HCT116 (cell line): ENCODE measurements around the gene CA6.

Experiments
- EZH2 ChIP-seq: fragments of 200-600 bp; sonication (generic); IDR thresholded peaks from 2 replicates; pipeline ENCODE4 v1.6.1; 2017; ENCODE audit warnings: antibody characterized with exemption, mixed run types
- SIN3A ChIP-seq: IDR thresholded peaks from 2 replicates; pipeline ENCODE4 v1.6.1; 2012; ENCODE audit warnings: low read depth
- TCF7L2 ChIP-seq: IDR thresholded peaks from 2 replicates; pipeline ENCODE4 v1.7.0; 2011; ENCODE audit warnings: borderline replicate concordance, inconsistent platforms; ENCODE audit not compliant: insufficient read depth, insufficient read length; ENCODE audit errors: extremely low read depth
- ZNF274 ChIP-seq: fragments of 200-500 bp; sonication (Bioruptor generic); IDR thresholded peaks from 2 replicates; pipeline ENCODE4 v1.6.1; 2014; ENCODE audit warnings: mild to moderate bottlenecking, low read depth, low read length, inconsistent platforms
- TF ChIP-seq, protein P1 (sequence below), 3 experiments: fragments of 200-600 bp in 1 of 3; sonication (generic) in 1 of 3; IDR thresholded peaks in 2 of 3; conservative IDR thresholded peaks in 1 of 3; 2 replicates each; pipeline ENCODE4 v1.5.1; 2012 to 2017; ENCODE audit warnings: low read depth in 2 of 3, low read length in 2 of 3, antibody characterized with exemption in 1 of 3, borderline replicate concordance in 1 of 3, control low read depth in 1 of 3, mild to moderate bottlenecking in 1 of 3, mixed read lengths in 1 of 3, mixed run types in 1 of 3, moderate library complexity in 1 of 3; ENCODE audit not compliant: insufficient read depth in 1 of 3

DNA sequence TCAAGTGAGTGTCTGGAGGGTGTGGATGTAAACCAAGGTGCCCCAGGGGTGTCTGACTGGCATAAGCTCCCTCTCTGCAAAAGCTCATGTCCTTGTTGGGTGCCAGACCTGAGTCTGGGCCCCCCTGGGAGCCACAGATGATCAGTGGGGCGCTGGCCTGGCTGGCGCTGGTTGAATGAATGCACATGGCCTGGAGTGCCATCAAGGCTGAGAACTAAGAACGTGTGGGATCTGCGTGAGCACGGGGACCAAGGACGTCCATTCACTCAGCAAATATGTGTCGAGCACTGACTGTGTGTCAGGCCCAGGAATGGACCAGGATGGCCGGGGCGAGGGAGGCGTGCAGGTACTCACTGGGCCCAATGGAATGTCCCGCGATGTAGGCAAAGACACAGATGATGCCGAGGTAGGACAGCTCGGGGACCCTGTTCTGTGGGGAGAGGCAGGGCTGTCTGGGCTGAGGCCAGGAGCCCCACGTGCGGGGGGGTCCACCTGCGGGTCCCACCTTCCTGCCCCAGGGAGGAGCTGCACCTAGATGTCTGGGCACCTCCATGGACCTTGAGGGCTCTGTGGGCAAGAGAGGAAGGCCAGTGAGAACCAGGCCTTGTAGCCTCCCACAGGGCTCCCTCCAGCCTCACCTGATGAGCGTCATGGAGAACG, 61.4 kb downstream of the CA6 start:
- TF ChIP-seq, protein P1, sequence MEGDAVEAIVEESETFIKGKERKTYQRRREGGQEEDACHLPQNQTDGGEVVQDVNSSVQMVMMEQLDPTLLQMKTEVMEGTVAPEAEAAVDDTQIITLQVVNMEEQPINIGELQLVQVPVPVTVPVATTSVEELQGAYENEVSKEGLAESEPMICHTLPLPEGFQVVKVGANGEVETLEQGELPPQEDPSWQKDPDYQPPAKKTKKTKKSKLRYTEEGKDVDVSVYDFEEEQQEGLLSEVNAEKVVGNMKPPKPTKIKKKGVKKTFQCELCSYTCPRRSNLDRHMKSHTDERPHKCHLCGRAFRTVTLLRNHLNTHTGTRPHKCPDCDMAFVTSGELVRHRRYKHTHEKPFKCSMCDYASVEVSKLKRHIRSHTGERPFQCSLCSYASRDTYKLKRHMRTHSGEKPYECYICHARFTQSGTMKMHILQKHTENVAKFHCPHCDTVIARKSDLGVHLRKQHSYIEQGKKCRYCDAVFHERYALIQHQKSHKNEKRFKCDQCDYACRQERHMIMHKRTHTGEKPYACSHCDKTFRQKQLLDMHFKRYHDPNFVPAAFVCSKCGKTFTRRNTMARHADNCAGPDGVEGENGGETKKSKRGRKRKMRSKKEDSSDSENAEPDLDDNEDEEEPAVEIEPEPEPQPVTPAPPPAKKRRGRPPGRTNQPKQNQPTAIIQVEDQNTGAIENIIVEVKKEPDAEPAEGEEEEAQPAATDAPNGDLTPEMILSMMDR (IDR thresholded peaks at IDR 0.05 in 2 of 3, conservative IDR thresholded peaks at IDR 0.05 in 1 of 3; ENCODE audit: borderline replicate concordance in 1 of 3, insufficient read depth in 1 of 3, low read depth in 2 of 3, low read length in 2 of 3), result no peak
- no peak for TF ChIP-seq TCF7L2
- TF ChIP-seq ZNF274, result no peak
- no peak for TF ChIP-seq SIN3A
- TF ChIP-seq EZH2, result no peak
